Smooth muscle cell (in vitro differentiated cells): ENCODE data around the gene RFTN1. TPM values are rescaled to one million over a fixed set of nuclear protein-coding genes. Genes with fewer than 3 reads are reported as not detected.

ENCODE experiments used
- DNase-seq: peaks from one replicate; lab custom pipeline; 2025; ENCODE audit not compliant: unreplicated experiment; lab: John Stamatoyannopoulos, UW
- H2AFZ ChIP-seq: fragments of 200-600 bp; sonication (generic); 2 replicates; pipeline ENCODE4 v1.6.0; 2016; ENCODE audit warnings: antibody characterized with exemption, low read depth, mild to moderate bottlenecking
- H3F3A ChIP-seq: fragments of 200-600 bp; sonication (generic); 2 replicates; pipeline ENCODE4 v1.6.0; 2017; ENCODE audit warnings: antibody characterized with exemption, low read depth
- H3K27ac ChIP-seq: fragments of 200-600 bp; sonication (generic); 2 replicates; pipeline ENCODE4 v1.5.1; 2016; ENCODE audit warnings: low read depth, mild to moderate bottlenecking
- H3K27me3 ChIP-seq: fragments of 200-600 bp; sonication (generic); 2 replicates; pipeline ENCODE4 v1.6.1; 2016; ENCODE audit warnings: low read depth, mild to moderate bottlenecking
- H3K36me3 ChIP-seq: fragments of 200-600 bp; sonication (generic); 2 replicates; pipeline ENCODE4 v1.5.1; 2016; ENCODE audit warnings: low read depth
- H3K4me1 ChIP-seq: fragments of 200-600 bp; sonication (generic); 2 replicates; pipeline ENCODE4 v1.5.1; 2016; ENCODE audit warnings: low read depth
- H3K4me2 ChIP-seq: fragments of 200-600 bp; sonication (generic); 2 replicates; pipeline ENCODE4 v1.6.0; 2016; ENCODE audit warnings: mild to moderate bottlenecking
- H3K4me3 ChIP-seq: fragments of 200-600 bp; sonication (generic); 2 replicates; pipeline ENCODE4 v1.5.1; 2016; ENCODE audit warnings: mild to moderate bottlenecking
- H3K79me2 ChIP-seq: fragments of 200-600 bp; sonication (generic); 2 replicates; pipeline ENCODE4 v1.6.0; 2016; ENCODE audit warnings: low read depth, mild to moderate bottlenecking
- H3K9ac ChIP-seq: fragments of 200-600 bp; sonication (generic); 2 replicates; pipeline ENCODE4 v1.6.0; 2016; ENCODE audit warnings: low read depth
- H3K9me3 ChIP-seq: fragments of 200-600 bp; sonication (generic); replicated peaks from 2 replicates; pipeline ENCODE4 v1.5.1; 2016; ENCODE audit warnings: low read depth
- H4K20me1 ChIP-seq: fragments of 200-600 bp; sonication (generic); 2 replicates; pipeline ENCODE4 v1.6.0; 2016; ENCODE audit warnings: low read depth
- CTCF ChIP-seq: fragments of 200-600 bp; sonication (generic); IDR thresholded peaks from 2 replicates; pipeline ENCODE4 v1.5.1; 2017; ENCODE audit warnings: borderline replicate concordance, mild to moderate bottlenecking, antibody characterized with exemption; ENCODE audit not compliant: insufficient read depth, poor library complexity, severe bottlenecking
- WGBS: methylation state at CpG from one replicate; pipeline ENCODE4 v1.1.7; 2016; ENCODE audit warnings: low lambda C conversion rate; 5-methylcytosine and 5-hydroxymethylcytosine counted together
- polyA plus RNA-seq: library from polyadenylated mRNA; unstranded; fragments of >200 nt; fragmentation: Nextera tagmentation; extraction: Ambion mirVana; gene quantifications from 2 replicates; pipeline ENCODE4 v1.2.1, GENCODE V29; 2016
- total RNA-seq: library from RNA; depleted of rRNA; stranded (reverse); fragments of >200 nt; gene quantifications from 2 replicates; pipeline ENCODE4 v1.2.3, GENCODE V29; 2014

RFTN1 gene
- total and polyA plus RNA-seq, 2 experiments from 2014 or later, result 21.7 to 35.6 TPM

GRCh38 chr3:16499351-16499750 is 14.1 kb downstream of the RFTN1 start:
- no peak overlapping the region for H3K27ac ChIP-seq
- no peak overlapping the region for H3K9ac ChIP-seq
- peaks cover 46% of the 10 kb centered on the region for H4K20me1 ChIP-seq
- no peaks in the 10 kb centered on the region for H3K27me3 ChIP-seq
- no peak overlapping the region for H3K4me2 ChIP-seq
- no peak overlapping the region for H2AFZ ChIP-seq
- DNase-seq, result no peak
- no peak for TF ChIP-seq CTCF
- H3F3A ChIP-seq, result no peaks in the 10 kb centered on the region
- no peak overlapping the region for H3K4me3 ChIP-seq
- H3K79me2 ChIP-seq, result no peaks in the 10 kb centered on the region
- H3K9me3 ChIP-seq, result no peaks in the 10 kb centered on the region
- WGBS, result 96% methylated on average over 4 of the region's 4 CpGs
- H3K36me3 ChIP-seq, result no peaks in the 10 kb centered on the region
- H3K4me1 ChIP-seq, result peaks cover 5% of the 10 kb centered on the region

- H3K4me1 ChIP-seq, result peaks cover 5% of the 10 kb centered on the region
- H3K4me3 ChIP-seq, result no peak overlapping the region
- no peaks in the 10 kb centered on the region for H3F3A ChIP-seq
- DNase-seq, result no peak
- no peak overlapping the region for H3K27ac ChIP-seq
- no peak for TF ChIP-seq CTCF
- H3K79me2 ChIP-seq, result no peaks in the 10 kb centered on the region
- H3K36me3 ChIP-seq, result no peaks in the 10 kb centered on the region
- H4K20me1 ChIP-seq, result peaks cover 39% of the 10 kb centered on the region
- H3K9me3 ChIP-seq, result no peaks in the 10 kb centered on the region
- no peaks in the 10 kb centered on the region for H3K27me3 ChIP-seq
- H2AFZ ChIP-seq, result no peak overlapping the region
- WGBS, result 76% methylated on average over 5 of the region's 5 CpGs
- no peak overlapping the region for H3K9ac ChIP-seq
- H3K4me2 ChIP-seq, result no peak overlapping the region
These were observed 15.2 kb downstream of the RFTN1 start for GRCh38 chr3:16498130-16498890.

- Histone ChIP-seq H3K4me2 (no peak overlapping the region), H2AFZ (no peak overlapping the region), H3K9me3 (no peaks in the 10 kb centered on the region), H3K4me1 (peaks cover 5% of the 10 kb centered on the region), H3F3A (no peaks in the 10 kb centered on the region), H3K27ac (no peak overlapping the region), H4K20me1 (peaks cover 24% of the 10 kb centered on the region), H3K4me3 (no peak overlapping the region), H3K27me3 (no peaks in the 10 kb centered on the region), H3K79me2 (no peaks in the 10 kb centered on the region), H3K9ac (no peak overlapping the region), H3K36me3 (peaks cover 2% of the 10 kb centered on the region)
- WGBS, result 88% methylated on average over 10 of the region's 10 CpGs
- TF ChIP-seq CTCF, result no peak
- DNase-seq, result no peak
These were observed 16.9 kb downstream of the RFTN1 start for GRCh38 chr3:16496408-16497222.
